Measurements from ENCODE around the gene BIRC2. TPM values are rescaled to one million over a fixed set of nuclear protein-coding genes. Genes with fewer than 3 reads are reported as not detected.

Gene BIRC2
- total and polyA plus RNA-seq, 8 donors = 17.3 to 301 (median 42.8) TPM

- intact Hi-C loops (cut with DNase I; ENCODE audit: low total_unique reads) = no loop called here
- peaks cover 5 to 84% (median 61%) of the 10 kb centered on the region in 4 donors for H3K4me1 ChIP-seq
- no peak overlapping the region for H3K4me3 ChIP-seq
- H3K36me3 ChIP-seq = peaks cover 0 to under 1% (median 0%) of the 10 kb centered on the region in 4 donors
- H3K9me3 ChIP-seq = no peaks in the 10 kb centered on the region
- H3K27me3 ChIP-seq = no peaks in the 10 kb centered on the region
- 0% methylated on average over 1 of the region's 1 CpG for WGBS, 5 donors
- DNase-seq = peak in 1 of 2 donors; percentile 41
- peak overlapping the region; percentile 50 to 83 (median 66) for H3K27ac ChIP-seq
- TF ChIP-seq POLR2A (IDR thresholded peaks at IDR 0.05) (no peak), POLR2AphosphoS5 (IDR thresholded peaks at IDR 0.05) (peak in 1 of 3 donors; percentile 57)
Observed at GRCh38 chr11:102427068-102427467, 80.1 kb downstream of the BIRC2 start.

Small RNA genes lying within 50 kb of the gene (small RNA-seq; reads per million reads assigned to genes)
- gene AP000942.3 (0 reads per million in 4 donors), gene AP000942.4 (0 reads per million in 4 donors), gene RNU6-952P (0 reads per million in 4 donors)

Other genes starting within 250 kb of the BIRC2 start
- 100 to 1,000 TPM in 2 of 5 donors, 10 to 100 TPM in 3; 22.0 to 400 (median 98.4) TPM for gene YAP1, start 236.8 kb upstream of the BIRC2 start, total RNA-seq
- 10 to 100 TPM; 24.0 to 31.8 (median 27.4) TPM for gene YAP1, start 236.8 kb upstream of the BIRC2 start, polyA plus RNA-seq
- 100 to 1,000 TPM in 1 of 5 donors, 10 to 100 TPM in 3, under 1 TPM in 1; 0.58 to 137 (median 33.4) TPM for gene BIRC3, start 29.7 kb upstream of the BIRC2 start, total RNA-seq
- 10 to 100 TPM; 43.3 to 78.1 (median 46.4) TPM for gene BIRC3, start 29.7 kb upstream of the BIRC2 start, polyA plus RNA-seq
- 100 to 1,000 TPM in 2 of 5 donors, 10 to 100 TPM in 3; 16.2 to 226 (median 75.3) TPM for gene TMEM123, start 105.6 kb downstream of the BIRC2 start, total RNA-seq
- gene TMEM123, start 105.6 kb downstream of the BIRC2 start, polyA plus RNA-seq = 10 to 100 TPM; 47.2 to 53.6 (median 49.6) TPM
- 1 to 10 TPM in 2 of 5 donors, under 1 TPM in 1, not detected in 2; 0.37 to 2.0 (median 1.3) TPM for gene MMP7, start 183.5 kb downstream of the BIRC2 start, total RNA-seq
- gene MMP7, start 183.5 kb downstream of the BIRC2 start, polyA plus RNA-seq = 10 to 100 TPM in 1 of 3 donors, 1 to 10 TPM in 1, not detected in 1; 2.1 to 45.1 TPM

All from stomach (tissue), 9 donors.